SK-N-SH treated with all-trans-retinoic acid at 6 μM for 48 hours (cell line): ENCODE measurements around the gene NOL8.
A peak's percentile ranks its signal among the peaks of the same experiment; 100 is the strongest.

ENCODE experiments used
- ATAC-seq: fragments of 200-7000 bp; cut with Tn5 transposase; 3 replicates; pipeline ENCODE4 v1.9.1; 2020; ENCODE audit warnings: mild to moderate bottlenecking, moderate library complexity
- ARNTL ChIP-seq: fragments of 450-650 bp; formaldehyde crosslinking; IDR thresholded peaks from 2 replicates; pipeline ENCODE4 v1.5.0; 2020; ENCODE audit warnings: low read depth, mild to moderate bottlenecking, moderate library complexity, borderline replicate concordance
- BACH2 ChIP-seq: fragments of 250-450 bp; sonication (Bioruptor Pico); IDR thresholded peaks from 2 replicates; pipeline ENCODE4 v1.9.0; 2021; ENCODE audit warnings: mild to moderate bottlenecking, borderline replicate concordance
- CSDC2 ChIP-seq: fragments of 250-450 bp; sonication (Bioruptor Pico); IDR thresholded peaks from 2 replicates; pipeline ENCODE4 v1.5.0; 2020; ENCODE audit warnings: mild to moderate bottlenecking, moderate library complexity
- ESRRG ChIP-seq: fragments of 250-450 bp; sonication (Bioruptor Pico); IDR thresholded peaks from 2 replicates; pipeline ENCODE4 v1.6.1; 2021; ENCODE audit warnings: mild to moderate bottlenecking
- GLIS3 ChIP-seq: fragments of 250-450 bp; sonication (Bioruptor Pico); IDR thresholded peaks from 2 replicates; pipeline ENCODE4 v1.5.0; 2020; ENCODE audit warnings: mild to moderate bottlenecking, moderate library complexity
- ISL1 ChIP-seq: fragments of 250-450 bp; sonication (Bioruptor Pico); IDR thresholded peaks from 2 replicates; pipeline ENCODE4 v2.1.2; 2022; ENCODE audit warnings: mild to moderate bottlenecking, moderate library complexity
- OSR1 ChIP-seq: fragments of 250-450 bp; sonication (Bioruptor Pico); IDR thresholded peaks from 2 replicates; pipeline ENCODE4 v1.8.0; 2022; ENCODE audit warnings: moderate library complexity, mild to moderate bottlenecking, inconsistent platforms
- RARB ChIP-seq: fragments of 250-450 bp; sonication (Bioruptor Pico); IDR thresholded peaks from 2 replicates; pipeline ENCODE4 v1.8.0; 2021; ENCODE audit warnings: mild to moderate bottlenecking, moderate library complexity
- SNAI2 ChIP-seq: fragments of 250-450 bp; sonication (Bioruptor Pico); IDR thresholded peaks from 2 replicates; pipeline ENCODE4 v1.5.0; 2020; ENCODE audit warnings: mild to moderate bottlenecking, moderate library complexity
- TCF4 ChIP-seq: fragments of 250-450 bp; sonication (Bioruptor Pico); IDR thresholded peaks from 2 replicates; pipeline ENCODE4 v1.8.0; 2021; ENCODE audit warnings: mild to moderate bottlenecking, moderate library complexity, borderline replicate concordance
- TOX ChIP-seq: fragments of 250-450 bp; sonication (Bioruptor Pico); IDR thresholded peaks from 2 replicates; pipeline ENCODE4 v1.8.0; 2021; ENCODE audit warnings: mild to moderate bottlenecking, moderate library complexity, borderline replicate concordance
- ZC3H10 ChIP-seq: fragments of 250-450 bp; sonication (Bioruptor Pico); IDR thresholded peaks from 2 replicates; pipeline ENCODE4 v1.5.1; 2021; ENCODE audit warnings: mild to moderate bottlenecking, moderate library complexity
- ZFP3 ChIP-seq: fragments of 250-450 bp; sonication (Bioruptor Pico); IDR thresholded peaks from 2 replicates; pipeline ENCODE4 v1.5.0; 2020; ENCODE audit warnings: mild to moderate bottlenecking, moderate library complexity
- ZNF565 ChIP-seq: fragments of 450-650 bp; formaldehyde crosslinking; conservative IDR thresholded peaks from 2 replicates; pipeline ENCODE4 v1.5.0; 2020; ENCODE audit warnings: low read depth, mild to moderate bottlenecking, moderate library complexity
- ZNF70 ChIP-seq: fragments of 450-650 bp; formaldehyde crosslinking; IDR thresholded peaks from 2 replicates; pipeline ENCODE4 v1.5.0; 2020; ENCODE audit warnings: mild to moderate bottlenecking, moderate library complexity
- ZNF8 ChIP-seq: fragments of 450-650 bp; formaldehyde crosslinking; IDR thresholded peaks from 2 replicates; pipeline ENCODE4 v1.5.0; 2020; ENCODE audit warnings: mild to moderate bottlenecking, moderate library complexity
- TF ChIP-seq, protein P1 (sequence below): fragments of 250-450 bp; sonication (Bioruptor Pico); IDR thresholded peaks from 2 replicates; pipeline ENCODE4 v1.5.1; 2021; ENCODE audit warnings: mild to moderate bottlenecking, moderate library complexity
- TF ChIP-seq, protein P2 (sequence below): fragments of 250-450 bp; sonication (Bioruptor Pico); IDR thresholded peaks from 2 replicates; pipeline ENCODE4 v1.8.0; 2021; ENCODE audit warnings: low read depth, mild to moderate bottlenecking, moderate library complexity, borderline replicate concordance
- TF ChIP-seq, protein P3 (sequence below): fragments of 250-450 bp; sonication (Bioruptor Pico); IDR thresholded peaks from 2 replicates; pipeline ENCODE4 v1.5.1; 2020; ENCODE audit warnings: low read depth, mild to moderate bottlenecking, moderate library complexity
- TF ChIP-seq, protein P4 (sequence below): fragments of 250-450 bp; sonication (Bioruptor Pico); IDR thresholded peaks from 2 replicates; pipeline ENCODE4 v1.5.0; 2020; ENCODE audit warnings: mild to moderate bottlenecking, moderate library complexity
- TF ChIP-seq, protein P5 (sequence below): fragments of 250-450 bp; sonication (Bioruptor Pico); IDR thresholded peaks from 2 replicates; pipeline ENCODE4 v1.8.0; 2020; ENCODE audit warnings: mild to moderate bottlenecking, moderate library complexity, borderline replicate concordance

NOL8 gene

DNA sequence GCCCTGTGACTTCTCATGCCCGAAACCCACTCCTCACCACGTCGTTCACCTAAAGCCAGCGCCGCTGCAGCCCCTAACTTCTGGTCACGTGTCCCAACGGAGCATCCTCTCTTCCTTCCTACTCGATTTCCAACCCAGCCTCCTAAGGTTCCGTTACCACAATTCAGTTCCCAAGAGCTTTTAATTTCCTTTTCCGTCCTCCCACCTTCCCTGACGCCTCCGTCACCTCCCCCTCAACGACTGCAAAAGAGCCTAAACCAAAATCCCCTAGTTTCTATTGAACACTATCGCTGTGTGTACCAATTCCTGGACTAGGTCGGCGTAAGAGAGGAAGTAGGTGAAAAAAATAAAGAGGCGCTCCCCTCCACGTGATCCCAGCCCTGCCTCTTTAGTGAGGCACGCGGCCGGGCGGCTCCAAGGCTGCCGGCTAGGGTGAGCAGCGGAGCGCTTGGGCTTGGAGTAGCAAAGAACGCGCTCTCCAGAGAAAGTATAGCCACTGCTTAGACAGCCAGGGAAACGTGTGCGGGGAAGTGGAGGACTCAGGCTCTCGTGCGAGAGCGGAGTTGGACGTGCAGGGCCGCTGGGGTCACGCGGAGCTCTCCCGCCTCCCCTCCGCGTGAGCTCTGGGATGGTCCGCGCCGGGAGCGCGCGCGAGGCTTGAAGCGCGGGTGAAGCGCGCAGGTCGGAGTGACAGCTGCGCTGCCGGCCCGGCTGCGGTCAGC lies at the start of gene NOL8, which contains the start of gene CENPP:
TSS of gene NOL8 (minus strand) at position 82 of the 722 bp plus-strand sequence. CDS start 1,189 bp downstream, outside the sequence.
TSS of gene CENPP (plus strand) at position 685 of the 722 bp plus-strand sequence.
- ATAC-seq, result peak; percentile 96
- TF ChIP-seq ZNF70 (CRISPR knock-in tag), result no peak
- no peak for TF ChIP-seq ZNF8
- TF ChIP-seq, protein P1, sequence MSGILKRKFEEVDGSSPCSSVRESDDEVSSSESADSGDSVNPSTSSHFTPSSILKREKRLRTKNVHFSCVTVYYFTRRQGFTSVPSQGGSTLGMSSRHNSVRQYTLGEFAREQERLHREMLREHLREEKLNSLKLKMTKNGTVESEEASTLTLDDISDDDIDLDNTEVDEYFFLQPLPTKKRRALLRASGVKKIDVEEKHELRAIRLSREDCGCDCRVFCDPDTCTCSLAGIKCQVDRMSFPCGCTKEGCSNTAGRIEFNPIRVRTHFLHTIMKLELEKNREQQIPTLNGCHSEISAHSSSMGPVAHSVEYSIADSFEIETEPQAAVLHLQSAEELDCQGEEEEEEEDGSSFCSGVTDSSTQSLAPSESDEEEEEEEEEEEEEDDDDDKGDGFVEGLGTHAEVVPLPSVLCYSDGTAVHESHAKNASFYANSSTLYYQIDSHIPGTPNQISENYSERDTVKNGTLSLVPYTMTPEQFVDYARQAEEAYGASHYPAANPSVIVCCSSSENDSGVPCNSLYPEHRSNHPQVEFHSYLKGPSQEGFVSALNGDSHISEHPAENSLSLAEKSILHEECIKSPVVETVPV (CRISPR knock-in tag), result no peak
- TF ChIP-seq ZFP3 (CRISPR knock-in tag), result no peak
- TF ChIP-seq TOX, result no peak
- TF ChIP-seq ESRRG, result no peak
- TF ChIP-seq ARNTL (CRISPR knock-in tag), result peak; percentile 93
- TF ChIP-seq GLIS3 (CRISPR knock-in tag), result no peak
- TF ChIP-seq TCF4, result no peak
- TF ChIP-seq ISL1 (CRISPR knock-in tag), result no peak
- TF ChIP-seq, protein P2, sequence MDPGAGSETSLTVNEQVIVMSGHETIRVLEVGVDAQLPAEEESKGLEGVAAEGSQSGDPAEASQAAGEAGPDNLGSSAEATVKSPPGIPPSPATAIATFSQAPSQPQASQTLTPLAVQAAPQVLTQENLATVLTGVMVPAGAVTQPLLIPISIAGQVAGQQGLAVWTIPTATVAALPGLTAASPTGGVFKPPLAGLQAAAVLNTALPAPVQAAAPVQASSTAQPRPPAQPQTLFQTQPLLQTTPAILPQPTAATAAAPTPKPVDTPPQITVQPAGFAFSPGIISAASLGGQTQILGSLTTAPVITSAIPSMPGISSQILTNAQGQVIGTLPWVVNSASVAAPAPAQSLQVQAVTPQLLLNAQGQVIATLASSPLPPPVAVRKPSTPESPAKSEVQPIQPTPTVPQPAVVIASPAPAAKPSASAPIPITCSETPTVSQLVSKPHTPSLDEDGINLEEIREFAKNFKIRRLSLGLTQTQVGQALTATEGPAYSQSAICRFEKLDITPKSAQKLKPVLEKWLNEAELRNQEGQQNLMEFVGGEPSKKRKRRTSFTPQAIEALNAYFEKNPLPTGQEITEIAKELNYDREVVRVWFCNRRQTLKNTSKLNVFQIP (CRISPR knock-in tag), result no peak
- TF ChIP-seq SNAI2 (CRISPR knock-in tag), result no peak
- TF ChIP-seq RARB (CRISPR knock-in tag), result no peak
- TF ChIP-seq OSR1 (CRISPR knock-in tag), result no peak
- TF ChIP-seq, protein P3, sequence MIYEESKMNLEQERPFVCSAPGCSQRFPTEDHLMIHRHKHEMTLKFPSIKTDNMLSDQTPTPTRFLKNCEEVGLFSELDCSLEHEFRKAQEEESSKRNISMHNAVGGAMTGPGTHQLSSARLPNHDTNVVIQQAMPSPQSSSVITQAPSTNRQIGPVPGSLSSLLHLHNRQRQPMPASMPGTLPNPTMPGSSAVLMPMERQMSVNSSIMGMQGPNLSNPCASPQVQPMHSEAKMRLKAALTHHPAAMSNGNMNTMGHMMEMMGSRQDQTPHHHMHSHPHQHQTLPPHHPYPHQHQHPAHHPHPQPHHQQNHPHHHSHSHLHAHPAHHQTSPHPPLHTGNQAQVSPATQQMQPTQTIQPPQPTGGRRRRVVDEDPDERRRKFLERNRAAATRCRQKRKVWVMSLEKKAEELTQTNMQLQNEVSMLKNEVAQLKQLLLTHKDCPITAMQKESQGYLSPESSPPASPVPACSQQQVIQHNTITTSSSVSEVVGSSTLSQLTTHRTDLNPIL (CRISPR knock-in tag), result no peak
- TF ChIP-seq, protein P4, sequence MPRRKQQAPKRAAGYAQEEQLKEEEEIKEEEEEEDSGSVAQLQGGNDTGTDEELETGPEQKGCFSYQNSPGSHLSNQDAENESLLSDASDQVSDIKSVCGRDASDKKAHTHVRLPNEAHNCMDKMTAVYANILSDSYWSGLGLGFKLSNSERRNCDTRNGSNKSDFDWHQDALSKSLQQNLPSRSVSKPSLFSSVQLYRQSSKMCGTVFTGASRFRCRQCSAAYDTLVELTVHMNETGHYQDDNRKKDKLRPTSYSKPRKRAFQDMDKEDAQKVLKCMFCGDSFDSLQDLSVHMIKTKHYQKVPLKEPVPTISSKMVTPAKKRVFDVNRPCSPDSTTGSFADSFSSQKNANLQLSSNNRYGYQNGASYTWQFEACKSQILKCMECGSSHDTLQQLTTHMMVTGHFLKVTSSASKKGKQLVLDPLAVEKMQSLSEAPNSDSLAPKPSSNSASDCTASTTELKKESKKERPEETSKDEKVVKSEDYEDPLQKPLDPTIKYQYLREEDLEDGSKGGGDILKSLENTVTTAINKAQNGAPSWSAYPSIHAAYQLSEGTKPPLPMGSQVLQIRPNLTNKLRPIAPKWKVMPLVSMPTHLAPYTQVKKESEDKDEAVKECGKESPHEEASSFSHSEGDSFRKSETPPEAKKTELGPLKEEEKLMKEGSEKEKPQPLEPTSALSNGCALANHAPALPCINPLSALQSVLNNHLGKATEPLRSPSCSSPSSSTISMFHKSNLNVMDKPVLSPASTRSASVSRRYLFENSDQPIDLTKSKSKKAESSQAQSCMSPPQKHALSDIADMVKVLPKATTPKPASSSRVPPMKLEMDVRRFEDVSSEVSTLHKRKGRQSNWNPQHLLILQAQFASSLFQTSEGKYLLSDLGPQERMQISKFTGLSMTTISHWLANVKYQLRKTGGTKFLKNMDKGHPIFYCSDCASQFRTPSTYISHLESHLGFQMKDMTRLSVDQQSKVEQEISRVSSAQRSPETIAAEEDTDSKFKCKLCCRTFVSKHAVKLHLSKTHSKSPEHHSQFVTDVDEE (CRISPR knock-in tag), result 0 out of 2 replicates have a peak, but pooled peaks have one; percentile 52
- TF ChIP-seq CSDC2 (CRISPR knock-in tag), result 0 out of 2 replicates have a peak, but pooled peaks have one; percentile 29

DNA sequence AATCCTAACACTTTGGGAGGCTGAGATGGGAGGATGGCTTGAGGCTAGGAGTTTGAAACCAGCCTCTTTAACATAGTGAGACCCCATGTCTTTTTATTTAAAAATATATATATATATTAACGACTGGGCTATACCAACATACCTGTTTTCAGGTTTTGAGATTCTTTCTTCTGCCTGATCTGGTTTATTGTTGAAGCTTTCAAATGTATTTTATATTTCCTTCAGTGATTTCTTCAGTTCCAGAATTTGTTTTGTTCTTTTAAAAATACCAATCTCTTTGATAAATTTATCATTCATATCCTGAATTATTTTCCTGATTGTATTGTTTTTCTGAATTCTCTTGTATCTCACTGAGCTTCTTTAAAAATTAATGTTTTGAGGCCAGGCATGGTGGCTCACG lies 48.0 kb upstream of the NOL8 start:
- ATAC-seq, result no peak
- TF ChIP-seq ESRRG (no peak), OSR1 (CRISPR knock-in tag) (no peak), GLIS3 (CRISPR knock-in tag) (no peak), ZC3H10 (CRISPR knock-in tag) (no peak), ARNTL (CRISPR knock-in tag) (no peak), RARB (CRISPR knock-in tag) (no peak), ZFP3 (CRISPR knock-in tag) (no peak), ZNF565 (no peak), CSDC2 (CRISPR knock-in tag) (no peak), ISL1 (CRISPR knock-in tag) (no peak), SNAI2 (CRISPR knock-in tag) (no peak), BACH2 (no peak), ZNF70 (CRISPR knock-in tag) (no peak)
- TF ChIP-seq, protein P2 (CRISPR knock-in tag), result no peak
- TF ChIP-seq, protein P5, sequence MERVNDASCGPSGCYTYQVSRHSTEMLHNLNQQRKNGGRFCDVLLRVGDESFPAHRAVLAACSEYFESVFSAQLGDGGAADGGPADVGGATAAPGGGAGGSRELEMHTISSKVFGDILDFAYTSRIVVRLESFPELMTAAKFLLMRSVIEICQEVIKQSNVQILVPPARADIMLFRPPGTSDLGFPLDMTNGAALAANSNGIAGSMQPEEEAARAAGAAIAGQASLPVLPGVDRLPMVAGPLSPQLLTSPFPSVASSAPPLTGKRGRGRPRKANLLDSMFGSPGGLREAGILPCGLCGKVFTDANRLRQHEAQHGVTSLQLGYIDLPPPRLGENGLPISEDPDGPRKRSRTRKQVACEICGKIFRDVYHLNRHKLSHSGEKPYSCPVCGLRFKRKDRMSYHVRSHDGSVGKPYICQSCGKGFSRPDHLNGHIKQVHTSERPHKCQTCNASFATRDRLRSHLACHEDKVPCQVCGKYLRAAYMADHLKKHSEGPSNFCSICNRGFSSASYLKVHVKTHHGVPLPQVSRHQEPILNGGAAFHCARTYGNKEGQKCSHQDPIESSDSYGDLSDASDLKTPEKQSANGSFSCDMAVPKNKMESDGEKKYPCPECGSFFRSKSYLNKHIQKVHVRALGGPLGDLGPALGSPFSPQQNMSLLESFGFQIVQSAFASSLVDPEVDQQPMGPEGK (CRISPR knock-in tag), result no peak
- TF ChIP-seq, protein P4 (CRISPR knock-in tag), result no peak
- TF ChIP-seq, protein P1 (CRISPR knock-in tag), result no peak
